Natural killer cell (primary cell): ENCODE data around the gene ATG13. TPM values are rescaled to one million over a fixed set of nuclear protein-coding genes. Genes with fewer than 3 reads are reported as not detected.

Experiments used
- ATAC-seq, 3 donors: fragments of 150-1000 bp in 2 of 3; fragments of 200-7000 bp in 1 of 3; cut with Tn5 transposase; 1 replicate in 1 of 3; 2 replicates in 2 of 3; pipeline ENCODE4 v1.10.0; 2021; ENCODE audit warnings: mild to moderate bottlenecking in 2 of 3, moderate library complexity in 2 of 3
- DNase-seq, 2 donors: peaks; one replicate each; pipeline versions ENCODE4 v3.0.0 to v3.0.0-alpha.2; 2013 to 2021; ENCODE audit warnings: mixed read lengths in 1 of 2
- H3K27ac ChIP-seq: one replicate; pipeline ENCODE4 v1.5.1; 2013; ENCODE audit warnings: mild to moderate bottlenecking, low read length
- H3K27me3 ChIP-seq: one replicate; pipeline ENCODE4 v1.6.1; 2013; ENCODE audit warnings: low read length; ENCODE audit not compliant: control insufficient read depth, insufficient read depth
- H3K36me3 ChIP-seq: one replicate; pipeline ENCODE4 v1.6.1; 2013; ENCODE audit warnings: low read length; ENCODE audit not compliant: control insufficient read depth, insufficient read depth
- H3K4me1 ChIP-seq: one replicate; pipeline ENCODE4 v1.6.1; 2013; ENCODE audit warnings: low read length; ENCODE audit not compliant: control insufficient read depth, insufficient read depth
- H3K4me3 ChIP-seq: one replicate; pipeline ENCODE4 v1.5.1; 2013; ENCODE audit warnings: low read length
- H3K9me3 ChIP-seq: one replicate; pipeline ENCODE4 v1.6.1; 2013; ENCODE audit warnings: low read length; ENCODE audit not compliant: control insufficient read depth, insufficient read depth
- H3K27ac Mint-ChIP-seq, 2 donors: one replicate each; pipeline ENCODE4 v1.8.0; 2022; ENCODE audit warnings: mild to moderate bottlenecking in 2 of 2, mixed read lengths in 2 of 2, moderate library complexity in 1 of 2
- H3K27me3 Mint-ChIP-seq, 2 donors: one replicate each; pipeline ENCODE4 v1.8.0; 2022; ENCODE audit warnings: low read depth in 2 of 2, mixed read lengths in 2 of 2
- H3K36me3 Mint-ChIP-seq: one replicate; pipeline ENCODE4 v1.8.0; 2022; ENCODE audit warnings: mixed read lengths
- H3K4me1 Mint-ChIP-seq, 2 donors: one replicate each; pipeline ENCODE4 v1.8.0; 2022; ENCODE audit warnings: mixed read lengths in 2 of 2
- H3K4me3 Mint-ChIP-seq: one replicate; pipeline ENCODE4 v1.8.0; 2022; ENCODE audit warnings: mild to moderate bottlenecking, moderate library complexity, mixed read lengths
- H3K9me3 Mint-ChIP-seq, 2 donors: one replicate each; pipeline ENCODE4 v1.8.0; 2022; ENCODE audit warnings: mixed read lengths in 2 of 2
- WGBS: methylation state at CpG from one replicate; pipeline ENCODE4 v1.1.7; 2013; ENCODE audit warnings: missing lambda C conversion rate; ENCODE audit not compliant: insufficient coverage; 5-methylcytosine and 5-hydroxymethylcytosine counted together
- intact Hi-C: fragments of 100-400 bp; cut with micrococcal nuclease; formaldehyde crosslinking; loops from one replicate; pipeline ENCODE4 v1.14.2; 2022
- total RNA-seq, 4 donors: library from RNA; stranded (reverse); fragments of 120-200 nt in 1 of 4; gene quantifications; one replicate each; pipeline versions ENCODE4 v1.2.3 to v1.2.4, GENCODE V29; 2013 to 2022
- TF ChIP-seq, protein P1 (sequence below): fragments of 200-600 bp; IDR thresholded peaks from one replicate; pipeline ENCODE4 v1.8.0; 2022; ENCODE audit warnings: antibody characterized with exemption

Gene ATG13
- total RNA-seq, 3 donors from 2014 or later (not counting 1 experiment from before 2014, with no cell fraction given), result 125 to 137 (median 132) TPM

DNA sequence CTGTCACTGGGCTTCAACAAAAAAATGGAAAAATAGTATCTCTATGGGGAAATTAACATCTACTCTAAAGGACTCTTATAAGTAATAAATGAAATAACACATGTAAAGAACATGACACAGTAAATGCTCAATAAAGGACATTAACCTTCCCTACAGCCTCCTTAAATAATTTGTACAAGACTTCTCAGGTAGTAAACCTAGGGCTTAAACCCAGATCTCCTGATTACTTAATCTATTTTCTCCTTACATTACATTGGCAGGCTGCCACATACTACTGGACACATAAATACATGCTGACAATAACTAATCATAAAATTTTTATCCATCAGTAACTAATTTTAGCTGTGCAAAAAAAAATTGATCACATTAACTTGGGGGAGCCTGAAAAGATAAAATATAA lies 28.4 kb upstream of the ATG13 start:
- Histone ChIP-seq H3K4me1 (peaks cover 10% of the 10 kb centered on the region), H3K27me3 (no peaks in the 10 kb centered on the region), H3K9me3 (no peaks in the 10 kb centered on the region), H3K27ac (no peak overlapping the region), H3K4me3 (no peak overlapping the region), H3K36me3 (no peaks in the 10 kb centered on the region)
- no peaks in the 10 kb centered on the region for H3K9me3 Mint-ChIP-seq
- DNase-seq, result no peak
- H3K4me1 Mint-ChIP-seq, result peaks cover 41% of the 10 kb centered on the region in 2 donors
- ATAC-seq, result no peak
- intact Hi-C loops, result no loop called here
- no peak overlapping the region for H3K27ac Mint-ChIP-seq
- no peak overlapping the region for H3K4me3 Mint-ChIP-seq
- no peaks in the 10 kb centered on the region for H3K27me3 Mint-ChIP-seq
- no peaks in the 10 kb centered on the region for H3K36me3 Mint-ChIP-seq
- TF ChIP-seq, protein P1, sequence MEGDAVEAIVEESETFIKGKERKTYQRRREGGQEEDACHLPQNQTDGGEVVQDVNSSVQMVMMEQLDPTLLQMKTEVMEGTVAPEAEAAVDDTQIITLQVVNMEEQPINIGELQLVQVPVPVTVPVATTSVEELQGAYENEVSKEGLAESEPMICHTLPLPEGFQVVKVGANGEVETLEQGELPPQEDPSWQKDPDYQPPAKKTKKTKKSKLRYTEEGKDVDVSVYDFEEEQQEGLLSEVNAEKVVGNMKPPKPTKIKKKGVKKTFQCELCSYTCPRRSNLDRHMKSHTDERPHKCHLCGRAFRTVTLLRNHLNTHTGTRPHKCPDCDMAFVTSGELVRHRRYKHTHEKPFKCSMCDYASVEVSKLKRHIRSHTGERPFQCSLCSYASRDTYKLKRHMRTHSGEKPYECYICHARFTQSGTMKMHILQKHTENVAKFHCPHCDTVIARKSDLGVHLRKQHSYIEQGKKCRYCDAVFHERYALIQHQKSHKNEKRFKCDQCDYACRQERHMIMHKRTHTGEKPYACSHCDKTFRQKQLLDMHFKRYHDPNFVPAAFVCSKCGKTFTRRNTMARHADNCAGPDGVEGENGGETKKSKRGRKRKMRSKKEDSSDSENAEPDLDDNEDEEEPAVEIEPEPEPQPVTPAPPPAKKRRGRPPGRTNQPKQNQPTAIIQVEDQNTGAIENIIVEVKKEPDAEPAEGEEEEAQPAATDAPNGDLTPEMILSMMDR, result no peak

DNA sequence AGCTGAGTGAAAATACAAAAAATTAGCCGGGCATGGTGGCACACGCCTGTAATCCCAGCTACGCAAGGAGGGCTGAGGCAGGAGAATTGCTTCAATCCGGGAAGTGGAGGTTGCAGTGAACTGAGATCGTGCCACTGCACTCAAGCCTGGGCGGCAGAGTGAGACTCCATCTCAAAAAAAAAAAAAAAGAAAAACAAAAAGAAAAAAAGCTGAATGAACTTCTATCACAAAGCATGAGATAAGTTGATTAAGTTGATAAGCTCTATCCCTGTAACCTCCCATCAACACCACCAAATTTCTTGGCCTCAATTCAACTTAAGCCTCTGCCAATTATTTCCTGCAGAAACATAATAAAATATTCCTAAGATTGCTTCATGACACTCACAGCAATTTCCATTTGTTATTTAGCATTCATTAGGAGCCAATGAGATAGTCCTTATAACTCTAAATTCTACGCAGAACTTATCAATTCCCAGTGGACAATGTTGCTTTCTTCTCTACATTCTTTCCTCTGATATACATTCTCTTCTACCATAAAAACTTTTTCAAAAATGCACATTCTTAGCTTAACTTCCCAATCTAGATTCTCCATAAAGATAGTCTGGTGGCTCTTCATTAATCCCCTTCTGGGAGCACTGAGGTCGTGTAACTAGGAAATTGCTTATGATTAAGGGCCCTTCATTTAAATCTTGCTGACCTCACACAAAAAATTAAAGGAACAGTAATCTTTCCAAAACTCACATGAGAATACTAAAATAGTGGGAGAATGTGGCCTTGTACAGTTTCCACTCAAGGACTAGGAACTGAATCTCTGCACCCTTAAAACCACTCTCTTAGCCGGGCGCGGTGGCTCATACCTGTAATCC lies 26.4 kb upstream of the ATG13 start:
- no peak for DNase-seq
- H3K9me3 Mint-ChIP-seq, result no peaks in the 10 kb centered on the region
- Histone ChIP-seq H3K4me1 (peaks cover 10% of the 10 kb centered on the region), H3K4me3 (no peak overlapping the region), H3K9me3 (no peaks in the 10 kb centered on the region), H3K36me3 (no peaks in the 10 kb centered on the region), H3K27me3 (no peaks in the 10 kb centered on the region), H3K27ac (no peak overlapping the region)
- intact Hi-C loops, result no loop called here
- no peaks in the 10 kb centered on the region for H3K36me3 Mint-ChIP-seq
- peak overlapping the region; percentile 53 to 55 for H3K27ac Mint-ChIP-seq
- H3K27me3 Mint-ChIP-seq, result no peaks in the 10 kb centered on the region
- H3K4me1 Mint-ChIP-seq, result peaks cover 47% of the 10 kb centered on the region in 2 donors
- no peak for ATAC-seq
- 98% methylated on average over 9 of the region's 11 CpGs for WGBS
- peak overlapping the region; percentile 45 for H3K4me3 Mint-ChIP-seq
- TF ChIP-seq, protein P1, result no peak

DNA sequence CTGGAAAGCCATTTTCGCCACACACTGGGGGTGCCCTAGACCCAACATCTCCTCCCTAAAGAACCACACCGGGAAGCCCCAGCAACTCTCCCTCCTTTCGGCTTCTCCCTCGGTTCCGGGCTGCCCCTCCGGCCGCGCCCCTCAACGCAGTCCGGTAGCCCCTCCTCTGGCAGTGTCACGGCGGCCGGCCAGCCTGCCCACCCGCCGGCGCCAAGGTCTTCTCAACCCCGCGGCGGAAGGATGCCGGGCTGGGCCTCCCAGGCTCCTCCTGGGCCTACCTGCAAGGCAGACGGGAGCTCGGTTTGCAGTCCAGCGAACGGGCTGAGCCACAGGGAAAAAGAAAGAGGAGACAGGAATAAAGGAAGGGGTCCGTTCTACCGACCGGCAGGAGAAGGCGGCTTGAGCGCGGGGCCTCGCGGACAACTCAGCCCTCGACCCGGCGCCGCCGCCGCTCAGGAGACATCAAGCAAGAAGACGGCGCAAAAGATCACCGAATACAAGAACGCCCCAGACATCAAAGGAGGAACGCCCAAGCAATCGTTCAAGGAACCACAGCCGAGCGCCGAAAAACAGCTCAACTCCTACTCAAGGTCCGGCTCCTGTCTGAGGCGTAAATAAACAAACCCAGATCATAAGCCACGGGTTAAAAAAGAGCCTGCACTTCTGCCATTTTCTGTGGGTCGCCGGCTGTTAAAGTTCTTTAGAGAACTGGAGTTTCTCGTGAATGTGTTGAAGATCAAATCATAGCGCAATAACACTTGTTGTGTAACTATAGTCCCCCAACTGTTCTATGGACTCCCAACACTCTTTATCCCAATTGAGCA lies 23.6 kb upstream of the ATG13 start, which contains the start of gene AMBRA1:
TSS of gene AMBRA1 (minus strand) at position 474 of the 824 bp plus-strand sequence. CDS start 45,643 bp downstream, outside the sequence.
- no peaks in the 10 kb centered on the region for H3K36me3 Mint-ChIP-seq
- Histone ChIP-seq H3K27ac (peak within 1 kb of the TSS; percentile 67), H3K27me3 (no peaks in the 10 kb centered on the region), H3K4me3 (peak within 1 kb of the TSS; percentile 65), H3K9me3 (no peaks in the 10 kb centered on the region), H3K4me1 (peaks cover 10% of the 10 kb centered on the region), H3K36me3 (no peaks in the 10 kb centered on the region)
- WGBS, result 2% methylated on average over 53 of the region's 54 CpGs
- H3K27me3 Mint-ChIP-seq, result no peaks in the 10 kb centered on the region
- H3K27ac Mint-ChIP-seq, result peak within 1 kb of the TSS; percentile 87 to 89
- DNase-seq (peak; percentile 75 to 90), ATAC-seq (peak; percentile 95 to 97 (median 95))
- peak within 1 kb of the TSS; percentile 97 for H3K4me3 Mint-ChIP-seq
- intact Hi-C loops, result loop anchor here (1.0 kb wide), 1 partner anchor 24 kb away; the partner anchor contains the start of genes ATG13 and HARBI1
- TF ChIP-seq, protein P1, result no peak
- H3K9me3 Mint-ChIP-seq, result no peaks in the 10 kb centered on the region
- H3K4me1 Mint-ChIP-seq, result peaks cover 39 to 40% of the 10 kb centered on the region in 2 donors
